HEK293 (cell line): ENCODE measurements around the gene SRSF8.
"Not testable (repeated sequence)": the region's sequence is repeated elsewhere in the genome, so short reads cannot be mapped to it uniquely, and the experiment has no call there.

Source experiments
- CTCF ChIA-PET: fragments of 350-600 bp; formaldehyde crosslinking; extraction: SDS; loops from one replicate; lab custom pipeline; 2021; ENCODE audit warnings: antibody characterized with exemption; lab: Yijun Ruan, JAX
- POLR2A ChIA-PET: fragments of 300-600 bp; formaldehyde crosslinking; extraction: SDS; loops from one replicate; lab custom pipeline; 2020; ENCODE audit warnings: antibody characterized with exemption, inconsistent platforms; lab: Yijun Ruan, JAX
- H3K27ac ChIP-seq: fragments of 200-500 bp; sonication (Bioruptor generic); 2 replicates; pipeline ENCODE4 v1.5.1; 2014; ENCODE audit warnings: low read depth, low read length, control low read depth, inconsistent platforms; ENCODE audit errors: extremely low read depth
- H3K36me3 ChIP-seq, 2 experiments: fragments of 200-500 bp in 1 of 2; sonication (Bioruptor generic) in 1 of 2; 1 replicate in 1 of 2; 2 replicates in 1 of 2; pipeline ENCODE4 v1.5.1; 2014 to 2017; ENCODE audit warnings: inconsistent platforms in 2 of 2, low read length in 2 of 2; ENCODE audit not compliant: control insufficient read depth in 2 of 2, insufficient read depth in 1 of 2
- H3K4me1 ChIP-seq: fragments of 200-500 bp; sonication (Bioruptor generic); 2 replicates; pipeline ENCODE4 v1.5.1; 2014; ENCODE audit warnings: mild to moderate bottlenecking, low read length, inconsistent platforms; ENCODE audit not compliant: control insufficient read depth, insufficient read depth
- H3K4me3 ChIP-seq: 2 replicates; pipeline ENCODE4 v1.5.1; 2011; ENCODE audit warnings: low read depth, mild to moderate bottlenecking, control low read depth, low read length, moderate library complexity
- H3K9me3 ChIP-seq: fragments of 200-500 bp; sonication (Bioruptor generic); 2 replicates; pipeline ENCODE4 v1.5.1; 2014; ENCODE audit warnings: low read depth, low read length, inconsistent platforms; ENCODE audit not compliant: control insufficient read depth, insufficient read depth
- EGR2 ChIP-seq: fragments of 450-650 bp; formaldehyde crosslinking; IDR thresholded peaks from 2 replicates; pipeline ENCODE4 v1.5.1; 2016; ENCODE audit warnings: low read depth, missing biosample characterization, missing genetic modification characterization
- HIC1 ChIP-seq: fragments of 450-650 bp; formaldehyde crosslinking; IDR thresholded peaks from 2 replicates; pipeline ENCODE4 v1.5.1; 2016; ENCODE audit warnings: missing biosample characterization, missing genetic modification characterization
- HOXD13 ChIP-seq: sonication (generic); formaldehyde crosslinking; IDR thresholded peaks from 2 replicates; pipeline ENCODE4 v1.8.0; 2022; ENCODE audit warnings: missing genetic modification reagents, borderline replicate concordance
- KLF10 ChIP-seq: fragments of 450-650 bp; IDR thresholded peaks from 2 replicates; pipeline ENCODE4 v1.5.1; 2018; ENCODE audit warnings: missing biosample characterization, mild to moderate bottlenecking, missing genetic modification characterization
- SALL2 ChIP-seq: fragments of 450-650 bp; formaldehyde crosslinking; IDR thresholded peaks from 2 replicates; pipeline ENCODE4 v1.5.0; 2017; ENCODE audit warnings: missing biosample characterization, mild to moderate bottlenecking, missing genetic modification characterization, borderline replicate concordance
- YY2 ChIP-seq: fragments of 450-650 bp; formaldehyde crosslinking; IDR thresholded peaks from 2 replicates; pipeline ENCODE4 v1.5.1; 2016; ENCODE audit warnings: missing biosample characterization, missing genetic modification characterization
- ZFHX2 ChIP-seq: fragments of 450-650 bp; formaldehyde crosslinking; conservative IDR thresholded peaks from 2 replicates; pipeline ENCODE4 v1.5.1; 2016; ENCODE audit warnings: missing biosample characterization, missing genetic modification characterization
- ZNF202 ChIP-seq: fragments of 450-650 bp; formaldehyde crosslinking; IDR thresholded peaks from 2 replicates; pipeline ENCODE4 v1.5.1; 2016; ENCODE audit warnings: missing biosample characterization, missing genetic modification characterization, borderline replicate concordance
- ZNF335 ChIP-seq: fragments of 450-650 bp; formaldehyde crosslinking; conservative IDR thresholded peaks from 2 replicates; pipeline ENCODE4 v1.5.1; 2016; ENCODE audit warnings: missing biosample characterization, missing genetic modification characterization
- ZNF354C ChIP-seq: fragments of 450-650 bp; formaldehyde crosslinking; IDR thresholded peaks from 2 replicates; pipeline ENCODE4 v1.5.1; 2016; ENCODE audit warnings: missing biosample characterization, missing genetic modification characterization, low read depth, borderline replicate concordance
- ZNF394 ChIP-seq: fragments of 450-650 bp; formaldehyde crosslinking; IDR thresholded peaks from 2 replicates; pipeline ENCODE4 v1.5.1; 2016; ENCODE audit warnings: missing biosample characterization, missing genetic modification characterization, mild to moderate bottlenecking, moderate library complexity, borderline replicate concordance
- ZNF544 ChIP-seq: fragments of 450-650 bp; formaldehyde crosslinking; IDR thresholded peaks from 2 replicates; pipeline ENCODE4 v1.5.0; 2017; ENCODE audit warnings: missing biosample characterization, missing genetic modification characterization
- ZNF580 ChIP-seq: fragments of 450-650 bp; formaldehyde crosslinking; IDR thresholded peaks from 2 replicates; pipeline ENCODE4 v1.5.1; 2016; ENCODE audit warnings: missing biosample characterization, missing genetic modification characterization
- ZNF624 ChIP-seq: fragments of 450-650 bp; formaldehyde crosslinking; IDR thresholded peaks from 2 replicates; pipeline ENCODE4 v1.5.1; 2017; ENCODE audit warnings: missing biosample characterization, missing genetic modification characterization
- ZNF777 ChIP-seq: fragments of 450-650 bp; formaldehyde crosslinking; IDR thresholded peaks from 2 replicates; pipeline ENCODE4 v1.5.1; 2017; ENCODE audit warnings: missing biosample characterization, missing genetic modification characterization, borderline replicate concordance
- ZSCAN16 ChIP-seq: fragments of 450-650 bp; formaldehyde crosslinking; IDR thresholded peaks from 2 replicates; pipeline ENCODE4 v1.5.1; 2016; ENCODE audit warnings: missing biosample characterization, missing genetic modification characterization
- ZSCAN30 ChIP-seq: fragments of 450-650 bp; IDR thresholded peaks from 2 replicates; pipeline ENCODE4 v1.5.1; 2018; ENCODE audit warnings: missing biosample characterization, mild to moderate bottlenecking, missing genetic modification characterization, moderate library complexity
- TF ChIP-seq, protein P1 (sequence below): fragments of 450-650 bp; formaldehyde crosslinking; IDR thresholded peaks from 2 replicates; pipeline ENCODE4 v1.5.1; 2016; ENCODE audit warnings: missing biosample characterization, missing genetic modification characterization
- TF ChIP-seq, protein P2 (sequence below): fragments of 450-650 bp; formaldehyde crosslinking; IDR thresholded peaks from 2 replicates; pipeline ENCODE4 v1.5.1; 2017; ENCODE audit warnings: missing biosample characterization, missing genetic modification characterization

SRSF8 gene

DNA sequence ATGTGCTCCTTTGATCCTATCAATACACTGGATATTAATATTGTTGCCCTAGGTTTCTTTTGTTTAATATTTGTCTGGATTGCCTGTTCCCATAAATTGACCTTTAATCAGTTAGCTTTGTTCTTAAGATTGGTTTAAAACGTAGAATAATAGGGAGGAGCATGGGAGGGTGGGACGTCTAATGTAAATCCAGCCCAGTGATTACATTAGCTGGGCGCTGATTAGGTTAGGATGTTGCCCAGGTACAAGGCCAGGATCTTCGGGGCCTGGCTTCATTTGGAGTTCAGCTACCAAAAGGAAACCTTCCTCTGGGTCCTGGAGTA lies at the start of gene SRSF8:
Gene SRSF8, plus strand, starts transcription at position 204 of the 323 bp plus-strand sequence. CDS start 308 bp downstream, outside the sequence.
- peaks cover 0 to 4% of the 10 kb centered on the region in 2 experiments; a peak in 1 of 3 replicates for H3K36me3 ChIP-seq
- H3K27ac ChIP-seq, result peak within 1 kb of the TSS; percentile 86
- TF ChIP-seq ZNF335 (tag by site-specific recombination) (0 out of 2 replicates have a peak, but pooled peaks have one; percentile 34), ZNF580 (no peak)
- H3K4me3 ChIP-seq, result peak within 1 kb of the TSS; percentile 79
- POLR2A ChIA-PET, result interaction anchor here (0.7 to 3.7 kb wide), 20 partner anchors 9 to 1323 kb away, joined by 3 to 31 read pairs (median 6); partner anchors contain the start of genes AMOTL1, CCDC82, CEP57 and CWC15
- CTCF ChIA-PET, result interaction anchor here (0.5 to 10.7 kb wide), 15 partner anchors 10 to 639 kb away, joined by 3 to 63 read pairs (median 4); partner anchors contain the start of gene ENDOD1
- H3K4me1 ChIP-seq, result no peaks in the 10 kb centered on the region
- H3K9me3 ChIP-seq, result no peaks in the 10 kb centered on the region

- H3K36me3 ChIP-seq, H3K4me3 ChIP-seq, H3K4me1 ChIP-seq, POLR2A ChIA-PET, CTCF ChIA-PET, H3K27ac ChIP-seq, H3K9me3 ChIP-seq: not testable (repeated sequence)
- TF ChIP-seq ZFHX2 (tag by site-specific recombination), result peak; percentile 67
- TF ChIP-seq EGR2 (tag by site-specific recombination), result peak; percentile 76
Observed at GRCh38 chr11:95021468-95021867, 45.3 kb upstream of the SRSF8 start.

GRCh38 chr11:95024958-95025357 lies 41.8 kb upstream of the SRSF8 start, which contains the start of gene KDM4E:
KDM4E (plus strand) TSS chr11:95025258; CDS start chr11:95025558, 300 bp downstream.
- Histone ChIP-seq H3K36me3 (no peaks in the 10 kb centered on the region), H3K9me3 (no peaks in the 10 kb centered on the region), H3K4me1 (no peaks in the 10 kb centered on the region), H3K27ac (no peak within 1 kb of the TSS), H3K4me3 (no peak within 1 kb of the TSS)
- POLR2A ChIA-PET, result no interaction called here
- CTCF ChIA-PET, result no interaction called here
- TF ChIP-seq YY2 (tag by site-specific recombination) (no peak), ZNF544 (tag by site-specific recombination) (no peak), ZNF202 (tag by site-specific recombination) (no peak), HOXD13 (CRISPR knock-in tag) (no peak)

GRCh38 chr11:95025594-95025993 lies 41.1 kb upstream of the SRSF8 start:
- H3K4me3 ChIP-seq, H3K36me3 ChIP-seq, H3K9me3 ChIP-seq, H3K27ac ChIP-seq, H3K4me1 ChIP-seq, POLR2A ChIA-PET, CTCF ChIA-PET: not testable (repeated sequence)

- H3K27ac ChIP-seq, result no peak overlapping the region
- H3K36me3 ChIP-seq, result no peaks in the 10 kb centered on the region
- no peak for TF ChIP-seq ZNF354C (tag by site-specific recombination)
- TF ChIP-seq ZNF777 (tag by site-specific recombination), result no peak
- TF ChIP-seq, protein P1, sequence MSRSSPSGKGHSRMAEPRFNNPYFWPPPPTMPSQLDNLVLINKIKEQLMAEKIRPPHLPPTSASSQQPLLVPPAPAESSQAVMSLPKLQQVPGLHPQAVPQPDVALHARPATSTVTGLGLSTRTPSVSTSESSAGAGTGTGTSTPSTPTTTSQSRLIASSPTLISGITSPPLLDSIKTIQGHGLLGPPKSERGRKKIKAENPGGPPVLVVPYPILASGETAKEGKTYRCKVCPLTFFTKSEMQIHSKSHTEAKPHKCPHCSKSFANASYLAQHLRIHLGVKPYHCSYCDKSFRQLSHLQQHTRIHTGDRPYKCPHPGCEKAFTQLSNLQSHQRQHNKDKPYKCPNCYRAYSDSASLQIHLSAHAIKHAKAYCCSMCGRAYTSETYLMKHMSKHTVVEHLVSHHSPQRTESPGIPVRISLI (tag by site-specific recombination), result no peak
- no peak for TF ChIP-seq ZSCAN30 (tag by site-specific recombination)
- no peak for TF ChIP-seq KLF10 (tag by site-specific recombination)
- no peak for TF ChIP-seq ZNF394 (tag by site-specific recombination)
- TF ChIP-seq, protein P2, sequence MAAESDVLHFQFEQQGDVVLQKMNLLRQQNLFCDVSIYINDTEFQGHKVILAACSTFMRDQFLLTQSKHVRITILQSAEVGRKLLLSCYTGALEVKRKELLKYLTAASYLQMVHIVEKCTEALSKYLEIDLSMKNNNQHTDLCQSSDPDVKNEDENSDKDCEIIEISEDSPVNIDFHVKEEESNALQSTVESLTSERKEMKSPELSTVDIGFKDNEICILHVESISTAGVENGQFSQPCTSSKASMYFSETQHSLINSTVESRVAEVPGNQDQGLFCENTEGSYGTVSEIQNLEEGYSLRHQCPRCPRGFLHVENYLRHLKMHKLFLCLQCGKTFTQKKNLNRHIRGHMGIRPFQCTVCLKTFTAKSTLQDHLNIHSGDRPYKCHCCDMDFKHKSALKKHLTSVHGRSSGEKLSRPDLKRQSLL, result no peak
- TF ChIP-seq ZSCAN16, result no peak
- TF ChIP-seq SALL2, result no peak
- no peak for TF ChIP-seq ZNF624
- no peak for TF ChIP-seq HIC1 (tag by site-specific recombination)
- TF ChIP-seq, all 188 proteins: peak for 0
- CTCF ChIA-PET, result no interaction called here
- Histone ChIP-seq H3K4me1 (no peaks in the 10 kb centered on the region), H3K9me3 (no peaks in the 10 kb centered on the region), H3K4me3 (no peak overlapping the region)
- POLR2A ChIA-PET, result no interaction called here
Observed at GRCh38 chr11:95028357-95028756, 38.4 kb upstream of the SRSF8 start.
